GM12864 (cell line): ENCODE results near the gene ERGIC3.

Source experiments
- DNase-seq: peaks from one replicate; pipeline ENCODE4 v3.0.0-alpha.2; 2011; ENCODE audit warnings: low read depth
- H3K4me3 ChIP-seq: 2 replicates; pipeline ENCODE4 v1.5.1; 2011; ENCODE audit warnings: mild to moderate bottlenecking, low read depth, low read length, control low read depth
- CTCF ChIP-seq: IDR thresholded peaks from 2 replicates; pipeline ENCODE4 v1.5.1; 2011; ENCODE audit warnings: low read depth, mild to moderate bottlenecking, moderate library complexity, low read length, control low read depth, inconsistent platforms; ENCODE audit errors: missing control alignments

ERGIC3 gene

DNA sequence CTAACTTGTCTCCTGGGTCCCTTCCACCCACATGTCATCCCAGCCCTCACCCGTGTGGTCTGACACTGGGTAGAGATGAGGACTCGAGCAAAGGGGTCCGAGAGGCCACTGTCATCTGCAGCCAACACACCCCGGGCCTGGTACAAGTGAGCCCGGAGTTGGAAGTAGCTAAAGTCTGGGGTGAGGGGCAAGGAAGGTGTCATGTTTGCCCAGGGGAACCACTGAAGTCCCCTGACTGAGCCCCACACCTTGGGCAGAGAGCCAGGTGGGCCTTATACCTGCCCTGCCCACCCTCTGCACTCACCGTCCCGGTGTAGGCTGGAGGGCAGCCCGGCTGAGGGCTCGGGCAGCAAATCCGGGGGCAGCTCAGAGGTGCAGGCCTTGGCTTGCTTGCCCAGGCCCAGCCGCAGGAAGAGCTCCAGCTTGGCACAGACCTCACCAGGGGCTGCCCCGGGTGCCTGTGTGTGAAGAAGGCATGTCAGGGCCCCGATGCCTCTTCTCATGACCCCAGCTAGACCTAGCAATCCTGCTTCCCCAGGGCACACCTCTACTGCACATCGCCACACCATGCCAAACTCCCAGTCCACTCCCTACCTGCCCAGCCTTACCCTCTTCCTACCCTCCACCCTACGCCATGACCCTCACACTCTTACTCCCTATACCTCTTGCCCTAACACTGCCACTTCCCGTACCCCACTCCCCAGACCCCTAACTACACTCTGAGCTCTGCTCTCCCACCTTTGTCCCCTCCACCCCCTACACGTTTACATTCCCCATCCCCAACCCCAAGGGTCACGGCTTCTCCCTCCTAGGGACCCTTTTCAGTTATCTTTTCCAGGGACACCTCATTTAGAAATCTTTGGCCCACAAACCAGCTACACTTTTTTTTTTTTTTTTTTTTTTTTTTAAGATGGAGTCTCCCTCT lies 42.0 kb downstream of the ERGIC3 start:
- no peak for DNase-seq
- H3K4me3 ChIP-seq, result no peak overlapping the region
- TF ChIP-seq CTCF, result no peak

DNA sequence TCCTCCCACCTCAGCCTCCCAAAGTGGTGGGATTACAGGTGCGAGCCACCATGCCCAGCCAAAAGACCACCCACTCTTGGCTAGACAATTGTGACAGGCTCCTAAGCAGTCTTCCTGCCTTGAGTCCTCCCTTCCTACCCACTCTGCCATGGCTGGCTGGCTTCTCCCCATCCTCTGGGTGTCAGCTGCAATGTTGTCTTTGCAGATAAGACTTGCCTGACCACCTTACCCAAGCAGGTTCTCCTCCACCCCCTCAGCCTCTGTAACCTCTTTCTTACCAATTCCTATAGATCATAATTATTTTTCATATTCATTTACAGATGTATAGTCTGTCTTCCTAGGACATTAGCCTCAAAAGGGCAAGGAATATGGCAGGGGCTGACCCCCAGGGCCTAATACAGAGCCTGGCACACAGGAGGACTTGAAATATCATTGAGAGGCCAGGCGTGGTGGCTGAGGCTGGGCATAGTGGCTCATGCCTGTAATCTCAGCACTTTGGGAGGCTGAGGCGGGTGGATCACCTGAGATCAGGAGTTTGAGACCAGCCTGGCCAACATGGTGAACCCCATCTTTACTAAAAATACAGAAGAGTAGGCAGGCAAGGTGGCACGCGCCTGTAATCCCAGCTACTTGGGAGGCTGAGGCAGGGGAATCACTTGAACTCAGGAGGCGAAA lies 45.0 kb downstream of the ERGIC3 start:
- no peak for DNase-seq
- TF ChIP-seq CTCF, result no peak

GRCh38 chr20:35587436-35587835 lies 45.6 kb downstream of the ERGIC3 start:
- DNase-seq, result no peak
- H3K4me3 ChIP-seq, result no peak overlapping the region
- no peak for TF ChIP-seq CTCF

More for the DNA sequence above, 45.0 kb downstream of the ERGIC3 start:
- H3K4me3 ChIP-seq, result no peak overlapping the region

DNA sequence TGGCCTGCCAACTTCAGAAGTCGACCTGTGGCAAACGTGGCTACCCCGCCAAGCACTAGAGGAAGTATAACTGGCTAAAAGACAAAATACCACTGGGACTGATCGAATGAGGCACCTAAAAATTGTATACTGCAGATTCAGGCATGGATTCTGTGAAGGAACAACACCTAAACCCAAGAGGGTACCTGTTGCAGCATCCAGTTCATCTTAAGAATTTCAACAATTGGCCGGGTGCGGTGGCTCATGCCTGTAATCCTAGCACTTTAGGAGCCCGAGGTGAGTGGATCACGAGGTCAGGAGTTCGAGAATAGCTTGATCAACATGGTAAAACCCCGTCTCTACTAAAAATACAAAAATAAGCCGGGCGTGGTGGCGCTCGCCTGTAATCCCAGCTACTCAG lies 46.5 kb downstream of the ERGIC3 start:
- H3K4me3 ChIP-seq, result no peak overlapping the region
- no peak for TF ChIP-seq CTCF
- DNase-seq, result no peak

DNA sequence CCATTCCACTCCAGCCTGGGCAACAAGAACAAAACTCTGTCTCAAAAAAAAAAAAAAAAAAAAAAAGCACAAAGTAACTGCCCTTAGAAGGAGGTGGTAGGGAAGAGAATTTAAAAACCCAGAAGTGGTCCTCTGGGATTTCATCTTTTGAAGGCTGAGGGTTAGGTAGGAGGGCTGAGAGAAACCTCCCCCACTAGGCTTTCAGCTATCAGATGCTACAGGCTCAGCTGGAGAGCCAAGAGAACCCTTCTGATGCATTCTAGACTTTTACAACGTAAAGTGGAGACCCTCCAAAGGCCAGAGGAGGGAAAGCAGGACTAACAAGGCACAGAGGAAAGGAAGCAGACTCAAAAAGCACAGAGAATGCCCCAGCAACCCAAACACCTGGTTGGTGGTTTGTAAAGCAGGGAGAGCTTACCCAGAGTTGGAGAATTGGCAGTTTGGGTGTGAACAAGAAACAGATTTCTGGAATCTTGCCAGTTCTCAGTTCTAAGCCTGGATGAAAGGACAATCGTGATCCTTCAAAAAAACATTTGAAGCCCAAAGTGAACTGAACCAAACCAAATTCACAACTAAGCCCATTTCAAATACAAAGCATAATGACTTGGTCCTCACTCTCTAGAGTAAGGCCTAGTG lies 50.6 kb downstream of the ERGIC3 start:
- no peak overlapping the region for H3K4me3 ChIP-seq
- TF ChIP-seq CTCF, result no peak
- no peak for DNase-seq

DNA sequence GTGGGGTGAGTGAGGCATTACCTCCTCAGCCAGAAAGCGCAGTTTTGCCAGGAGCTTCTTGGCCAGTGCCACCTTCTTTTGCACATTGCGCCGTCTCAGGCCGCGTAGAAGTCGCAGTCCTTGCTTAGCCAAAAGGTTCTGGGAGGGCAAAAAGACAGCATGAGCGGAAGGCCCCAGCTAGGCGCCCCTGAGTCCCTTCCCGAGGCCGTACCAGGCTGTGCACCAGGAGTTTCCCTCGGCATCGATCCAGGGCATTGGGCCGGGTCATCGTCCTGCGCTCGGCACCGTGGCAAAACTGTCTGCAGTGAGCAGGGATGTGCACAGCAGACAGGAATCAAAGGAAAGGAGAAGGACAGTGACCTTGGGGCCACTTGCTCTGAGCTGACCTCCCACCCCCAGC lies 53.6 kb downstream of the ERGIC3 start:
- no peak for TF ChIP-seq CTCF
- DNase-seq, result no peak
- no peak overlapping the region for H3K4me3 ChIP-seq
